HCT116 (cell line): Measurements from ENCODE around the gene CAMSAP3. TPM values are rescaled to one million over a fixed set of nuclear protein-coding genes. Genes with fewer than 3 reads are reported as not detected.

Experiments used
- ATAC-seq: fragments of 200-7000 bp; cut with Tn5 transposase; 2 replicates; pipeline ENCODE4 v1.9.1; 2020; ENCODE audit warnings: mild to moderate bottlenecking, moderate library complexity
- BruUV-seq: library from RNA; stranded (reverse); fragments of 400-500 nt; replicated peaks from 2 replicates; lab custom pipeline; 2021; lab: Mats Ljungman, UMichigan
- CTCF ChIA-PET: fragments of 300-600 bp; sonication (Branson Sonifier 250); formaldehyde crosslinking; loops from one replicate; lab custom pipeline; 2021; ENCODE audit warnings: antibody characterized with exemption; lab: Charles Lee
- POLR2A ChIA-PET: fragments of 300-600, 350-600 bp; sonication (Branson Sonifier 250); formaldehyde crosslinking; loops from one replicate; lab custom pipeline; 2021; ENCODE audit warnings: antibody characterized with exemption; lab: Charles Lee
- RAD21 ChIA-PET, 2 experiments: fragments of 300-600 bp; sonication (Branson Sonifier 250); formaldehyde crosslinking; loops; one replicate each; lab custom pipeline; 2023; ENCODE audit warnings: low total read pairs in 2 of 2; ENCODE audit not compliant: uncharacterized antibody in 2 of 2, unreplicated experiment in 2 of 2, low non-redundant PET in 1 of 2; lab: Charles Lee
- DNase-seq: peaks from one replicate; pipeline ENCODE4 v3.0.0-alpha.2; 2010; ENCODE audit warnings: low read depth, low spot score
- H2AFZ ChIP-seq: fragments of 200-600 bp; shearing (Covaris generic), sonication (generic); 2 replicates; pipeline ENCODE4 v1.6.1; 2017; ENCODE audit warnings: low read depth, mixed run types, mixed read lengths, antibody characterized with exemption, low read length; ENCODE audit not compliant: poor library complexity, severe bottlenecking
- H3K27ac ChIP-seq: 2 replicates; pipeline ENCODE4 v1.5.1; 2012; ENCODE audit warnings: low read depth, low read length
- H3K27me3 ChIP-seq: fragments of 200-600 bp; sonication (generic); 2 replicates; pipeline ENCODE4 v1.6.1; 2016; ENCODE audit warnings: mixed run types, low read length, mixed read lengths; ENCODE audit not compliant: insufficient read depth
- H3K36me3 ChIP-seq, 2 experiments: fragments of 200-500 bp in 1 of 2; fragments of 200-600 bp in 1 of 2; sonication (Bioruptor generic) in 1 of 2; sonication (generic) in 1 of 2; 2 replicates each; pipeline versions ENCODE4 v1.5.1 to v1.6.1; 2014 to 2016; ENCODE audit warnings: low read length in 2 of 2, inconsistent platforms in 1 of 2, mixed read lengths in 1 of 2, mixed run types in 1 of 2; ENCODE audit not compliant: insufficient read depth in 2 of 2, control insufficient read depth in 1 of 2
- H3K4me1 ChIP-seq, 2 experiments: fragments of 200-600 bp in 1 of 2; sonication (generic) in 1 of 2; 2 replicates each; pipeline versions ENCODE4 v1.5.1 to v1.6.1; 2012 to 2017; ENCODE audit warnings: low read length in 2 of 2, inconsistent platforms in 1 of 2, mild to moderate bottlenecking in 1 of 2, mixed read lengths in 1 of 2, mixed run types in 1 of 2, moderate library complexity in 1 of 2; ENCODE audit not compliant: insufficient read depth in 2 of 2, control insufficient read depth in 1 of 2
- H3K4me2 ChIP-seq: fragments of 200-600 bp; sonication (generic); 2 replicates; pipeline ENCODE4 v1.6.1; 2017; ENCODE audit warnings: mixed run types, low read length, mixed read lengths
- H3K4me3 ChIP-seq, 2 experiments: fragments of 200-600 bp in 1 of 2; sonication (generic) in 1 of 2; replicated peaks in 1 of 2; 2 replicates each; pipeline ENCODE4 v1.5.1; 2011 to 2016; ENCODE audit warnings: low read length in 2 of 2, control low read depth in 1 of 2, low read depth in 1 of 2, mild to moderate bottlenecking in 1 of 2, mixed read lengths in 1 of 2, mixed run types in 1 of 2
- H3K79me2 ChIP-seq: fragments of 200-600 bp; sonication (generic); 2 replicates; pipeline ENCODE4 v1.6.1; 2017; ENCODE audit warnings: mild to moderate bottlenecking, mixed run types, low read length, moderate library complexity, mixed read lengths; ENCODE audit not compliant: insufficient read depth
- H3K9ac ChIP-seq: fragments of 200-600 bp; sonication (generic); 2 replicates; pipeline ENCODE4 v1.6.1; 2016; ENCODE audit warnings: low read length, mixed read lengths
- H3K9me2 ChIP-seq: fragments of 200-600 bp; sonication (generic), shearing (Covaris generic); 2 replicates; pipeline ENCODE4 v1.6.1; 2017; ENCODE audit warnings: mixed run types, mild to moderate bottlenecking, moderate library complexity; ENCODE audit not compliant: insufficient read depth
- H3K9me3 ChIP-seq, 2 experiments: fragments of 200-500 bp in 1 of 2; fragments of 200-600 bp in 1 of 2; sonication (Bioruptor generic) in 1 of 2; sonication (generic) in 1 of 2; 2 replicates each; pipeline ENCODE4 v1.6.1; 2014 to 2017; ENCODE audit warnings: low read length in 2 of 2, mixed read lengths in 2 of 2, inconsistent platforms in 1 of 2, low read depth in 1 of 2, mild to moderate bottlenecking in 1 of 2, mixed run types in 1 of 2, moderate library complexity in 1 of 2; ENCODE audit not compliant: control insufficient read depth in 1 of 2, insufficient read depth in 1 of 2
- H4K20me1 ChIP-seq: fragments of 200-600 bp; sonication (generic), shearing (Covaris generic); 2 replicates; pipeline ENCODE4 v1.6.1; 2017; ENCODE audit warnings: mixed run types, mild to moderate bottlenecking, moderate library complexity; ENCODE audit not compliant: insufficient read depth
- CEBPB ChIP-seq: IDR thresholded peaks from 2 replicates; pipeline ENCODE4 v1.6.1; 2012; ENCODE audit warnings: low read depth
- ELF1 ChIP-seq: IDR thresholded peaks from 2 replicates; pipeline ENCODE4 v1.6.1; 2012; ENCODE audit warnings: low read depth, borderline replicate concordance
- JUND ChIP-seq: IDR thresholded peaks from 2 replicates; pipeline ENCODE4 v1.6.1; 2012
- SIN3A ChIP-seq: IDR thresholded peaks from 2 replicates; pipeline ENCODE4 v1.6.1; 2012; ENCODE audit warnings: low read depth
- ZFX ChIP-seq: fragments of 450-650 bp; IDR thresholded peaks from 2 replicates; pipeline ENCODE4 v1.6.1; 2017
- intact Hi-C: fragments of 100-400 bp; cut with micrococcal nuclease; formaldehyde crosslinking; loops from 2 replicates; pipeline ENCODE4 v1.10.0; 2022
- total RNA-seq: library from RNA; stranded (reverse); gene quantifications from one replicate; pipeline ENCODE4 v1.2.1, GENCODE V29; 2021; ENCODE audit not compliant: unreplicated experiment
- TF ChIP-seq, protein P1 (sequence below): IDR thresholded peaks from 2 replicates; pipeline ENCODE4 v1.6.1; 2012
- TF ChIP-seq, protein P2 (sequence below), 3 experiments: fragments of 200-600 bp in 1 of 3; sonication (generic) in 1 of 3; IDR thresholded peaks in 2 of 3; conservative IDR thresholded peaks in 1 of 3; 2 replicates each; pipeline ENCODE4 v1.5.1; 2012 to 2017; ENCODE audit warnings: low read depth in 2 of 3, low read length in 2 of 3, antibody characterized with exemption in 1 of 3, borderline replicate concordance in 1 of 3, control low read depth in 1 of 3, mild to moderate bottlenecking in 1 of 3, mixed read lengths in 1 of 3, mixed run types in 1 of 3, moderate library complexity in 1 of 3; ENCODE audit not compliant: insufficient read depth in 1 of 3

The CAMSAP3 gene
- total RNA-seq, 1 experiment from 2014 or later = 24.0 TPM

DNA sequence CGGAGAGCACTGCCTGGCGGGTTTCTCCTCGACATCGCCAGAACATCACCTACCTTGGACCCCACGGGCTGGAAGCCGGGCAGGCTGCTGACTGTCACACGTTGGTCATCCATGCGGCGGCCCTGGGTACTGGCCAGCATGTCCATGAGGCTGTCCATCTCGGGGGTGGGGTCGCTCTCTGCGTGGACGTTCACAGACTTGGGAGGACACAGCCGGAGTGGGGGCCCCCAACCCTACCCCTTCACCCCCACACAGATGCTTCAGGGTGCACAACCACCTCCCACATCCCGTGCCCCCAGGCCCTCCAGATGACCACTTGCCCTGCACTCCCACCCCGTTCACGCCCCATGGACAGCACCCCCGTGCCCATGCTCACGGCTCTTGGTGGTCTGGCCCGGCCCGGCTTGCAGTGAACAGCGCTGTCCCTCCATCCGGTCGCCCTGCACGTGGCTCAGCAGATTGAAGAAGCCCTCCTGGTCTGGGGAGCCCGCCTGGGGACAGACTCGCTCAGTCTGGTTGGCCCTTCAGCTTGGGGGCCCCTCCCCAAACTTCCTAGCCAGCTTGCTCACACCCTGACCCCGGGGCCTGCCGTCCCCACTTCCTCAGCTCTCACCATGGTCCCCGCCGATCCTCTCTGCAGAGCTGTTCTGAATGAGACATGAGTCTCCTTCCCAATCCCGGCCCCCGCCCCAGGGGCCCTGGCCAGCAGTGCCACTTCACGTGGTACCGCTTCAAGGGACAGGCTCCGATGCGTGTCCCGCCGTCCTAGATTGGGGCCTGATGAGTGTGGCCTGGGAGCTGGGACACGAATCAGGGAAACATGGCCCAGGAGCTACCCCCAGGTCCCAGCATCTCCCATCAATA, 36.9 kb downstream of the CAMSAP3 start:
- no TSS peak for BruUV-seq
- no peaks in the 10 kb centered on the region for H4K20me1 ChIP-seq
- H3K9me2 ChIP-seq = no peaks in the 10 kb centered on the region
- H3K9me3 ChIP-seq = no peaks in the 10 kb centered on the region
- H3K36me3 ChIP-seq = no peaks in the 10 kb centered on the region; a peak in 1 of 4 replicates
- intact Hi-C loops = no loop called here
- no peak for TF ChIP-seq ZFX
- no peak for TF ChIP-seq CEBPB
- no peak for TF ChIP-seq SIN3A
- TF ChIP-seq, protein P1, sequence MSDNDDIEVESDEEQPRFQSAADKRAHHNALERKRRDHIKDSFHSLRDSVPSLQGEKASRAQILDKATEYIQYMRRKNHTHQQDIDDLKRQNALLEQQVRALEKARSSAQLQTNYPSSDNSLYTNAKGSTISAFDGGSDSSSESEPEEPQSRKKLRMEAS = no peak
- TF ChIP-seq, protein P2, sequence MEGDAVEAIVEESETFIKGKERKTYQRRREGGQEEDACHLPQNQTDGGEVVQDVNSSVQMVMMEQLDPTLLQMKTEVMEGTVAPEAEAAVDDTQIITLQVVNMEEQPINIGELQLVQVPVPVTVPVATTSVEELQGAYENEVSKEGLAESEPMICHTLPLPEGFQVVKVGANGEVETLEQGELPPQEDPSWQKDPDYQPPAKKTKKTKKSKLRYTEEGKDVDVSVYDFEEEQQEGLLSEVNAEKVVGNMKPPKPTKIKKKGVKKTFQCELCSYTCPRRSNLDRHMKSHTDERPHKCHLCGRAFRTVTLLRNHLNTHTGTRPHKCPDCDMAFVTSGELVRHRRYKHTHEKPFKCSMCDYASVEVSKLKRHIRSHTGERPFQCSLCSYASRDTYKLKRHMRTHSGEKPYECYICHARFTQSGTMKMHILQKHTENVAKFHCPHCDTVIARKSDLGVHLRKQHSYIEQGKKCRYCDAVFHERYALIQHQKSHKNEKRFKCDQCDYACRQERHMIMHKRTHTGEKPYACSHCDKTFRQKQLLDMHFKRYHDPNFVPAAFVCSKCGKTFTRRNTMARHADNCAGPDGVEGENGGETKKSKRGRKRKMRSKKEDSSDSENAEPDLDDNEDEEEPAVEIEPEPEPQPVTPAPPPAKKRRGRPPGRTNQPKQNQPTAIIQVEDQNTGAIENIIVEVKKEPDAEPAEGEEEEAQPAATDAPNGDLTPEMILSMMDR (IDR thresholded peaks at IDR 0.05 in 2 of 3, conservative IDR thresholded peaks at IDR 0.05 in 1 of 3; ENCODE audit: borderline replicate concordance in 1 of 3, insufficient read depth in 1 of 3, low read depth in 2 of 3, low read length in 2 of 3) = no peak
- TF ChIP-seq ELF1 = no peak
- no peak for TF ChIP-seq JUND
- H3K4me2 ChIP-seq = no peak overlapping the region
- peaks cover 10 to 26% of the 10 kb centered on the region in 2 experiments for H3K4me1 ChIP-seq
- ATAC-seq (no peak), DNase-seq (no peak)
- ChIA-PET CTCF (no interaction called here), RAD21 (no interaction called here), POLR2A (interaction anchor here (2.2 kb wide), 1 partner anchor 27 kb away, joined by 4 read pairs; no protein-coding TSS in a partner anchor)
- H3K4me3 ChIP-seq = no peak overlapping the region
- no peak overlapping the region for H3K9ac ChIP-seq
- H3K27me3 ChIP-seq = no peaks in the 10 kb centered on the region
- H2AFZ ChIP-seq = no peak overlapping the region
- no peak overlapping the region for H3K27ac ChIP-seq
- H3K79me2 ChIP-seq = peaks cover 48% of the 10 kb centered on the region
